DOHH2 (cell line): ENCODE measurements around the gene RCAN3.

Experiments
- H3F3A ChIP-seq: fragments of 200-600 bp; sonication (generic), shearing (Covaris generic); 2 replicates; pipeline ENCODE4 v1.6.0; 2016; ENCODE audit warnings: antibody characterized with exemption, mild to moderate bottlenecking; ENCODE audit not compliant: control insufficient read depth, insufficient read depth
- H3K27ac ChIP-seq: fragments of 200-600 bp; sonication (generic); 2 replicates; pipeline ENCODE4 v1.5.1; 2014; ENCODE audit warnings: low read depth, mild to moderate bottlenecking, low read length, moderate library complexity
- H3K27me3 ChIP-seq: fragments of 200-600 bp; sonication (generic); 2 replicates; pipeline ENCODE4 v1.6.1; 2014; ENCODE audit warnings: mild to moderate bottlenecking, low read length, mixed read lengths; ENCODE audit not compliant: control insufficient read depth
- H3K36me3 ChIP-seq: fragments of 200-600 bp; sonication (generic); 2 replicates; pipeline ENCODE4 v1.6.1; 2014; ENCODE audit warnings: mild to moderate bottlenecking, low read length, moderate library complexity, mixed read lengths; ENCODE audit not compliant: control insufficient read depth
- H3K4me1 ChIP-seq: fragments of 200-600 bp; sonication (generic); 2 replicates; pipeline ENCODE4 v1.6.1; 2014; ENCODE audit warnings: mild to moderate bottlenecking, low read length, mixed read lengths; ENCODE audit not compliant: control insufficient read depth
- H3K4me2 ChIP-seq: fragments of 200-600 bp; sonication (generic); 2 replicates; pipeline ENCODE4 v1.6.0; 2014; ENCODE audit warnings: mild to moderate bottlenecking, low read length, moderate library complexity
- H3K4me3 ChIP-seq: fragments of 200-600 bp; sonication (generic); 2 replicates; pipeline ENCODE4 v1.5.1; 2014; ENCODE audit warnings: mild to moderate bottlenecking, low read length, mixed read lengths
- H3K79me2 ChIP-seq: fragments of 200-600 bp; sonication (generic); 2 replicates; pipeline ENCODE4 v1.6.1; 2014; ENCODE audit warnings: mild to moderate bottlenecking, low read length, mixed read lengths; ENCODE audit not compliant: control insufficient read depth
- H3K9me2 ChIP-seq: fragments of 200-600 bp; sonication (generic); replicated peaks from 2 replicates; pipeline ENCODE4 v1.6.1; 2014; ENCODE audit warnings: mild to moderate bottlenecking, low read length, mixed read lengths; ENCODE audit not compliant: control insufficient read depth
- H3K9me3 ChIP-seq: fragments of 200-600 bp; sonication (generic); 2 replicates; pipeline ENCODE4 v1.6.1; 2014; ENCODE audit warnings: antibody characterized with exemption, low read length, mixed read lengths; ENCODE audit not compliant: control insufficient read depth, insufficient read depth
- H4K20me1 ChIP-seq: fragments of 200-600 bp; sonication (generic); 2 replicates; pipeline ENCODE4 v1.6.0; 2014; ENCODE audit warnings: low read depth, mild to moderate bottlenecking, antibody characterized with exemption, low read length, moderate library complexity; ENCODE audit not compliant: control insufficient read depth, insufficient read depth
- CTCF ChIP-seq: fragments of 200-600 bp; sonication (generic); IDR thresholded peaks from one replicate; pipeline ENCODE4 v1.5.1; 2014; ENCODE audit warnings: antibody characterized with exemption, mild to moderate bottlenecking, low read depth, low read length; ENCODE audit not compliant: poor library complexity, severe bottlenecking
- EZH2phosphoT487 ChIP-seq: fragments of 200-600 bp; sonication (generic); IDR thresholded peaks from 2 replicates; pipeline ENCODE4 v1.6.1; 2017; ENCODE audit warnings: borderline replicate concordance, mild to moderate bottlenecking, antibody characterized with exemption, low read length, moderate library complexity, mixed read lengths

Gene RCAN3

GRCh38 chr1:24504560-24504959, 1.9 kb downstream of the RCAN3 start:
- peaks cover 50% of the 10 kb centered on the region for H3K4me1 ChIP-seq

GRCh38 chr1:24505816-24506215, 3.2 kb downstream of the RCAN3 start:
- Histone ChIP-seq H3K4me3 (no peak overlapping the region), H3K36me3 (peaks cover 3% of the 10 kb centered on the region; the same call in 1 of the 2 replicates), H3K9me3 (no peaks in the 10 kb centered on the region), H3F3A (peaks cover 5% of the 10 kb centered on the region; the same call in 1 of the 2 replicates), H3K27ac (no peak overlapping the region), H4K20me1 (no peaks in the 10 kb centered on the region; the same call in 1 of the 2 replicates), H3K79me2 (peaks cover 34% of the 10 kb centered on the region), H3K4me1 (peaks cover 46% of the 10 kb centered on the region), H3K4me2 (peak overlapping the region; percentile 51), H3K27me3 (no peaks in the 10 kb centered on the region), H3K9me2 (no peaks in the 10 kb centered on the region)
- TF ChIP-seq EZH2phosphoT487 (no peak), CTCF (no peak)

More at GRCh38 chr1:24504560-24504959, 1.9 kb downstream of the RCAN3 start:
- H3K36me3 ChIP-seq: peaks cover 3% of the 10 kb centered on the region; the same call in 1 of the 2 replicates
- H3K9me2 ChIP-seq: no peaks in the 10 kb centered on the region
- H3F3A ChIP-seq: peaks cover 5% of the 10 kb centered on the region; the same call in 1 of the 2 replicates
- no peak overlapping the region for H3K27ac ChIP-seq
- TF ChIP-seq CTCF (no peak), EZH2phosphoT487 (no peak)
- peak overlapping the region; percentile 88 for H3K4me2 ChIP-seq
- H3K4me3 ChIP-seq: no peak overlapping the region; the same call in 1 of the 2 replicates
- H3K79me2 ChIP-seq: peaks cover 34% of the 10 kb centered on the region
- no peaks in the 10 kb centered on the region; the same call in 1 of the 2 replicates for H4K20me1 ChIP-seq
- no peaks in the 10 kb centered on the region for H3K27me3 ChIP-seq
- no peaks in the 10 kb centered on the region for H3K9me3 ChIP-seq

- Histone ChIP-seq H3K9me3 (no peaks in the 10 kb centered on the region), H3K27ac (no peak overlapping the region), H3K4me1 (peaks cover 36% of the 10 kb centered on the region), H3K4me3 (peak overlapping the region; percentile 21), H3K36me3 (peaks cover 3% of the 10 kb centered on the region; the same call in 1 of the 2 replicates), H3K4me2 (peak overlapping the region; percentile 51), H3K27me3 (no peaks in the 10 kb centered on the region), H3F3A (peaks cover 5% of the 10 kb centered on the region; the same call in 1 of the 2 replicates), H3K9me2 (no peaks in the 10 kb centered on the region), H4K20me1 (no peaks in the 10 kb centered on the region; the same call in 1 of the 2 replicates), H3K79me2 (peaks cover 34% of the 10 kb centered on the region)
- TF ChIP-seq CTCF: no peak
- TF ChIP-seq EZH2phosphoT487: no peak
These were observed 4.2 kb downstream of the RCAN3 start for GRCh38 chr1:24506691-24507381.
